Karpas-422 (cell line): ENCODE data around the gene VPS8. TPM values are rescaled to one million over a fixed set of nuclear protein-coding genes. Genes with fewer than 3 reads are reported as not detected.
"Not testable (repeated sequence)": the region's sequence is repeated elsewhere in the genome, so short reads cannot be mapped to it uniquely, and the experiment has no call there.

Experiments
- DNase-seq: peaks from one replicate; pipeline ENCODE4 v3.0.0-alpha.2; 2015
- H2AFZ ChIP-seq: fragments of 200-600 bp; sonication (generic); 2 replicates; pipeline ENCODE4 v1.6.1; 2014; ENCODE audit warnings: antibody characterized with exemption, low read length, mixed read lengths
- H3K27ac ChIP-seq: fragments of 200-600 bp; sonication (generic); 2 replicates; pipeline ENCODE4 v1.5.1; 2014; ENCODE audit warnings: mild to moderate bottlenecking, low read length, moderate library complexity
- H3K27me3 ChIP-seq: fragments of 200-600 bp; sonication (generic); 2 replicates; pipeline ENCODE4 v1.6.1; 2014; ENCODE audit warnings: low read length, mixed read lengths
- H3K36me3 ChIP-seq: fragments of 200-600 bp; sonication (generic); 2 replicates; pipeline ENCODE4 v1.6.1; 2014; ENCODE audit warnings: low read length, mixed read lengths; ENCODE audit not compliant: insufficient read depth
- H3K4me1 ChIP-seq: fragments of 200-600 bp; sonication (generic); 2 replicates; pipeline ENCODE4 v1.6.1; 2014; ENCODE audit warnings: mild to moderate bottlenecking, low read length, mixed read lengths
- H3K4me2 ChIP-seq: fragments of 200-600 bp; sonication (generic); 2 replicates; pipeline ENCODE4 v1.6.1; 2014; ENCODE audit warnings: low read length, low read depth, mild to moderate bottlenecking; ENCODE audit not compliant: poor library complexity, severe bottlenecking
- H3K4me3 ChIP-seq: fragments of 200-600 bp; sonication (generic); 2 replicates; pipeline ENCODE4 v1.5.1; 2014; ENCODE audit warnings: mild to moderate bottlenecking, antibody characterized with exemption, low read length, mixed read lengths
- H3K79me2 ChIP-seq: fragments of 200-600 bp; sonication (generic); 2 replicates; pipeline ENCODE4 v1.6.1; 2014; ENCODE audit warnings: mild to moderate bottlenecking, low read length, mixed read lengths
- H3K9ac ChIP-seq: fragments of 200-600 bp; sonication (generic); 2 replicates; pipeline ENCODE4 v1.6.0; 2014; ENCODE audit warnings: low read length
- H3K9me2 ChIP-seq: fragments of 200-600 bp; sonication (generic), shearing (Covaris generic); replicated peaks from 2 replicates; pipeline ENCODE4 v1.6.0; 2014; ENCODE audit warnings: mild to moderate bottlenecking, low read length, moderate library complexity; ENCODE audit not compliant: insufficient read depth
- H3K9me3 ChIP-seq: fragments of 300-700, 200-600 bp; sonication (generic); 2 replicates; pipeline ENCODE4 v1.6.1; 2014; ENCODE audit warnings: low read length, mixed read lengths
- H4K20me1 ChIP-seq: fragments of 200-600 bp; sonication (generic); 2 replicates; pipeline ENCODE4 v1.6.1; 2014; ENCODE audit warnings: mild to moderate bottlenecking, antibody characterized with exemption, low read length, low read depth; ENCODE audit not compliant: insufficient read depth
- total RNA-seq: library from RNA; depleted of rRNA; stranded (reverse); fragments of >200 nt; shearing (Covaris generic); gene quantifications from 2 replicates; pipeline ENCODE4 v1.2.3, GENCODE V29; 2014; ENCODE audit warnings: low replicate concordance

The VPS8 gene
- total RNA-seq, 1 experiment from 2014 or later, result 168 TPM

- Histone ChIP-seq H3K4me1 (peaks cover 4% of the 10 kb centered on the region; the same call in 1 of the 2 replicates), H3K27me3 (no peaks in the 10 kb centered on the region), H2AFZ (no peak overlapping the region), H3K9ac (no peak overlapping the region), H3K36me3 (peaks cover 6% of the 10 kb centered on the region; the same call in 1 of the 2 replicates), H3K4me2 (no peak overlapping the region), H3K27ac (no peak overlapping the region), H3K4me3 (no peak overlapping the region), H3K79me2 (no peaks in the 10 kb centered on the region), H4K20me1 (no peaks in the 10 kb centered on the region), H3K9me2 (no peaks in the 10 kb centered on the region), H3K9me3 (no peaks in the 10 kb centered on the region)
- no peak for DNase-seq
Observed at GRCh38 chr3:184889312-184889904, 77.4 kb downstream of the VPS8 start.

GRCh38 chr3:184894051-184894450 is 82.1 kb downstream of the VPS8 start:
- Histone ChIP-seq H3K4me3 (no peak overlapping the region), H3K27ac (no peak overlapping the region), H2AFZ (no peak overlapping the region), H3K9ac (no peak overlapping the region), H3K79me2 (no peaks in the 10 kb centered on the region), H3K4me2 (no peak overlapping the region), H3K4me1 (no peaks in the 10 kb centered on the region), H3K36me3 (peaks cover 7% of the 10 kb centered on the region; the same call in 1 of the 2 replicates), H3K9me2 (no peaks in the 10 kb centered on the region), H3K27me3 (no peaks in the 10 kb centered on the region), H3K9me3 (no peaks in the 10 kb centered on the region), H4K20me1 (no peaks in the 10 kb centered on the region)
- no peak for DNase-seq

- Histone ChIP-seq H3K4me2 (no peak overlapping the region), H3K27me3 (no peaks in the 10 kb centered on the region), H3K9ac (no peak overlapping the region), H3K27ac (no peak overlapping the region), H2AFZ (no peak overlapping the region), H3K4me3 (no peak overlapping the region), H3K4me1 (no peaks in the 10 kb centered on the region), H4K20me1 (no peaks in the 10 kb centered on the region), H3K79me2 (no peaks in the 10 kb centered on the region), H3K9me2 (no peaks in the 10 kb centered on the region), H3K36me3 (peaks cover 7% of the 10 kb centered on the region; the same call in 1 of the 2 replicates), H3K9me3 (no peaks in the 10 kb centered on the region)
- DNase-seq, result no peak
Observed at GRCh38 chr3:184895350-184895749, 83.4 kb downstream of the VPS8 start.

GRCh38 chr3:184896336-184896735 is 84.4 kb downstream of the VPS8 start:
- no peaks in the 10 kb centered on the region for H4K20me1 ChIP-seq
- peaks cover 7% of the 10 kb centered on the region; the same call in 1 of the 2 replicates for H3K36me3 ChIP-seq
- H3K4me3 ChIP-seq, result no peak overlapping the region
- H3K9ac ChIP-seq, result no peak overlapping the region
- H3K4me2 ChIP-seq, result no peak overlapping the region
- no peaks in the 10 kb centered on the region for H3K27me3 ChIP-seq
- no peak overlapping the region for H3K27ac ChIP-seq
- no peaks in the 10 kb centered on the region for H3K9me3 ChIP-seq
- no peaks in the 10 kb centered on the region for H3K9me2 ChIP-seq
- no peaks in the 10 kb centered on the region for H3K79me2 ChIP-seq
- DNase-seq, result no peak
- H3K4me1 ChIP-seq, result no peaks in the 10 kb centered on the region
- H2AFZ ChIP-seq, result no peak overlapping the region

GRCh38 chr3:184899953-184900595 is 88.1 kb downstream of the VPS8 start:
- no peaks in the 10 kb centered on the region for H3K27me3 ChIP-seq
- H3K9ac ChIP-seq, result no peak overlapping the region
- no peak overlapping the region for H3K4me3 ChIP-seq
- no peaks in the 10 kb centered on the region for H3K79me2 ChIP-seq
- H3K4me1 ChIP-seq, result no peaks in the 10 kb centered on the region
- H3K9me2 ChIP-seq, result no peaks in the 10 kb centered on the region
- no peaks in the 10 kb centered on the region for H4K20me1 ChIP-seq
- peaks cover 29% of the 10 kb centered on the region for H3K36me3 ChIP-seq
- H3K4me2 ChIP-seq, result no peak overlapping the region
- H2AFZ ChIP-seq, result no peak overlapping the region
- no peak overlapping the region for H3K27ac ChIP-seq
- DNase-seq, result no peak
- peaks cover 9% of the 10 kb centered on the region; the same call in 1 of the 2 replicates for H3K9me3 ChIP-seq

- not testable (repeated sequence) for H3K4me3 ChIP-seq, H3K4me1 ChIP-seq, H4K20me1 ChIP-seq, H3K9me2 ChIP-seq, H3K9me3 ChIP-seq, H3K27ac ChIP-seq, H3K27me3 ChIP-seq, H3K4me2 ChIP-seq, H3K9ac ChIP-seq, H2AFZ ChIP-seq, H3K79me2 ChIP-seq, DNase-seq
- peaks cover 23% of the 10 kb centered on the region for H3K36me3 ChIP-seq
Observed at GRCh38 chr3:184907031-184907430, 95.1 kb downstream of the VPS8 start.

- H3K4me3 ChIP-seq, result no peak overlapping the region
- no peak overlapping the region for H2AFZ ChIP-seq
- peaks cover 20% of the 10 kb centered on the region for H3K36me3 ChIP-seq
- no peaks in the 10 kb centered on the region for H3K79me2 ChIP-seq
- DNase-seq, result no peak
- H3K9me2 ChIP-seq, result no peaks in the 10 kb centered on the region
- no peaks in the 10 kb centered on the region for H3K27me3 ChIP-seq
- no peaks in the 10 kb centered on the region for H3K4me1 ChIP-seq
- peaks cover 9% of the 10 kb centered on the region; the same call in 1 of the 2 replicates for H3K9me3 ChIP-seq
- no peak overlapping the region for H3K9ac ChIP-seq
- no peak overlapping the region for H3K4me2 ChIP-seq
- H3K27ac ChIP-seq, result no peak overlapping the region
- no peaks in the 10 kb centered on the region for H4K20me1 ChIP-seq
Observed at GRCh38 chr3:184907681-184908649, 96.0 kb downstream of the VPS8 start.

- no peaks in the 10 kb centered on the region for H3K4me1 ChIP-seq
- peaks cover 9% of the 10 kb centered on the region; the same call in 1 of the 2 replicates for H3K9me3 ChIP-seq
- H4K20me1 ChIP-seq, result no peaks in the 10 kb centered on the region
- no peak for DNase-seq
- H3K79me2 ChIP-seq, result no peaks in the 10 kb centered on the region
- no peaks in the 10 kb centered on the region for H3K27me3 ChIP-seq
- no peak overlapping the region for H3K4me2 ChIP-seq
- H3K9ac ChIP-seq, result no peak overlapping the region
- H3K36me3 ChIP-seq, result peaks cover 12% of the 10 kb centered on the region
- H2AFZ ChIP-seq, result no peak overlapping the region
- H3K27ac ChIP-seq, result no peak overlapping the region
- no peaks in the 10 kb centered on the region for H3K9me2 ChIP-seq
- H3K4me3 ChIP-seq, result no peak overlapping the region
Observed at GRCh38 chr3:184908859-184909258, 96.9 kb downstream of the VPS8 start.
